ENCODE results near the gene UBXN6.

The UBXN6 gene

GRCh38 chr19:4455719-4456475, 1.7 kb downstream of the UBXN6 start:
- no peak for DNase-seq (ENCODE audit: low spot score)

- no peak for DNase-seq (ENCODE audit: low spot score)
Measured at GRCh38 chr19:4454747-4455718, 2.6 kb downstream of the UBXN6 start.

- no peak for DNase-seq (ENCODE audit: low spot score)
Measured at GRCh38 chr19:4453232-4454179, 4.1 kb downstream of the UBXN6 start.

- no peak for DNase-seq (ENCODE audit: low spot score)
Measured at GRCh38 chr19:4452230-4452990, 5.2 kb downstream of the UBXN6 start.

GRCh38 chr19:4449639-4450028, 8.0 kb downstream of the UBXN6 start:
- no peak for DNase-seq (ENCODE audit: low spot score)

- no peak for DNase-seq (ENCODE audit: low spot score)
Measured at GRCh38 chr19:4449022-4449638, 8.5 kb downstream of the UBXN6 start.

- DNase-seq (ENCODE audit: low spot score) = no peak
Measured at GRCh38 chr19:4448147-4448985, 9.2 kb downstream of the UBXN6 start.

- DNase-seq (ENCODE audit: low spot score) = no peak
Measured at GRCh38 chr19:4447327-4448146, 10.1 kb downstream of the UBXN6 start.

GRCh38 chr19:4446704-4447200, 10.8 kb downstream of the UBXN6 start:
- no peak for DNase-seq (ENCODE audit: low spot score)

GRCh38 chr19:4445963-4446703, 11.5 kb downstream of the UBXN6 start:
- no peak for DNase-seq (ENCODE audit: low spot score)

- no peak for DNase-seq (ENCODE audit: low spot score)
Measured at GRCh38 chr19:4444765-4445741, 12.5 kb downstream of the UBXN6 start.

GRCh38 chr19:4443966-4444764, 13.4 kb downstream of the UBXN6 start:
- DNase-seq (ENCODE audit: low spot score) = no peak

- no peak for DNase-seq (ENCODE audit: low spot score)
Measured at GRCh38 chr19:4443188-4443587, 14.4 kb downstream of the UBXN6 start.

- no peak for DNase-seq (ENCODE audit: low spot score)
Measured at GRCh38 chr19:4442819-4443146, 14.8 kb downstream of the UBXN6 start.

GRCh38 chr19:4441994-4442818, 15.4 kb downstream of the UBXN6 start:
- no peak for DNase-seq (ENCODE audit: low spot score)
